ENCODE measurements around the gene RASGEF1C.

RASGEF1C gene

GRCh38 chr5:180180421-180180820 is 28.6 kb downstream of the RASGEF1C start:
- Mint-ChIP-seq H3K4me3 (no peak overlapping the region), H3K36me3 (ENCODE audit: low read depth) (no peaks in the 10 kb centered on the region), H3K27me3 (ENCODE audit: low read depth) (peaks cover 12% of the 10 kb centered on the region), H3K9me3 (peaks cover 15% of the 10 kb centered on the region), H3K4me1 (peaks cover 36% of the 10 kb centered on the region), H3K27ac (no peak overlapping the region)
- no peak for TF ChIP-seq CTCF (IDR thresholded peaks at IDR 0.05; ENCODE audit: unreplicated experiment in 3 of 3)

DNA sequence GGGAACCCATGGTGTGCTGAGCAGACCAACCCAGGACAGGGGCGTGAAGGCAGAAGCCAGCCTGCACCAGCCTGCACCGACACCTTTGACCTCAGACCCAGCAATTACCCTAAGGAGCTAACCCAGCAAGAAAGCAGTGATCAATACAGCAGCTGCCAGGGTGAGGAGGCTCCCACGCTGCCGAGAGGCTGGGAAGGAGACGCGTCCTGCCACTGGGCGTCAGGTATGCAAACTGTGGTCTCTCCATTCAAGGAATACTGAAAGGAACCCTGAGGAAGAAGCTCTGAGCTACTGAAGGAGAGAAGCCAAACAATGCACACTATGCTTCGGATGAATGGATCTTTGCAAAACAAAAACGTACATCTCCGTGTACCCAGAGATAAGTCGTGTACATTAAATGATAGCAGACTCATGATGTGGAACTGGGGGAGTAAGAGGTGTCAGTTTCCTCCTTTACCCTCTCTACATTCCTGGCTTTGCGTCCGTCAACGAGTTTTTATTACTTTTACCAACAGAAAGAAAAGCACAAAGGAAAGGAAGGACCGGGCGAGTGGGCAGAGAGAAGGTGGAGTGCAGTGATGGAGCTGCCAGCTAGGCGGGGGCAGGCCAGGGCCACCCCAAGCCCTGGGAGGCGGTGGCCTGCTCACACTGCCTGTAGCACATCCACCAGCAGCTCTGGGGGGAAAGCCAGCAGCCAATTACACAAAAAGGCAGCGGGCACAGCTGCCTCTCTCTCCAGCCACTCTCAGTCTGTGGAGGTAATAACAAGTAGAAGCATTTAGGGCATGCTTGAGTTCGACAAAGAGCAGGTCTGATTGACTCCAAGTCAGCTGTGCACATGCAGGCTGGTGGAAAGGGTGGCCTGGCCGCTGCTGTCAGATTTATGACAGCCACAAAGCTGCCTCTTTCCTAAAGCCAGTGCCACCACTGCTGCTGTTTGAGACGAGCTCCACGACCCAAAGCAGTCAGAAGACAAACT is 29.3 kb downstream of the RASGEF1C start:
- H3K4me1 Mint-ChIP-seq: peaks cover 39% of the 10 kb centered on the region
- no peak overlapping the region for H3K4me3 Mint-ChIP-seq
- no peak for TF ChIP-seq CTCF (IDR thresholded peaks at IDR 0.05; ENCODE audit: unreplicated experiment in 3 of 3)
- H3K36me3 Mint-ChIP-seq (ENCODE audit: low read depth): no peaks in the 10 kb centered on the region
- peak overlapping the region in 2 of 3 experiments; percentile 4 to 9 for H3K27ac Mint-ChIP-seq
- peaks cover 12% of the 10 kb centered on the region for H3K27me3 Mint-ChIP-seq (ENCODE audit: low read depth)
- peaks cover 14% of the 10 kb centered on the region for H3K9me3 Mint-ChIP-seq

GRCh38 chr5:180178531-180179441 is 30.2 kb downstream of the RASGEF1C start:
- H3K4me1 Mint-ChIP-seq: peaks cover 46% of the 10 kb centered on the region
- no peaks in the 10 kb centered on the region for H3K36me3 Mint-ChIP-seq (ENCODE audit: low read depth)
- peaks cover 12% of the 10 kb centered on the region for H3K27me3 Mint-ChIP-seq (ENCODE audit: low read depth)
- peak overlapping the region in 1 of 3 experiments; percentile 52 for H3K4me3 Mint-ChIP-seq
- no peak for TF ChIP-seq CTCF (IDR thresholded peaks at IDR 0.05; ENCODE audit: unreplicated experiment in 3 of 3)
- H3K27ac Mint-ChIP-seq: peak overlapping the region in 1 of 3 experiments; percentile 4
- H3K9me3 Mint-ChIP-seq: peaks cover 13% of the 10 kb centered on the region

- Mint-ChIP-seq H3K4me1 (peaks cover 62% of the 10 kb centered on the region), H3K36me3 (ENCODE audit: low read depth) (no peaks in the 10 kb centered on the region), H3K27me3 (ENCODE audit: low read depth) (peaks cover 12% of the 10 kb centered on the region)
Observed at GRCh38 chr5:180176191-180176590, 32.8 kb downstream of the RASGEF1C start.

DNA sequence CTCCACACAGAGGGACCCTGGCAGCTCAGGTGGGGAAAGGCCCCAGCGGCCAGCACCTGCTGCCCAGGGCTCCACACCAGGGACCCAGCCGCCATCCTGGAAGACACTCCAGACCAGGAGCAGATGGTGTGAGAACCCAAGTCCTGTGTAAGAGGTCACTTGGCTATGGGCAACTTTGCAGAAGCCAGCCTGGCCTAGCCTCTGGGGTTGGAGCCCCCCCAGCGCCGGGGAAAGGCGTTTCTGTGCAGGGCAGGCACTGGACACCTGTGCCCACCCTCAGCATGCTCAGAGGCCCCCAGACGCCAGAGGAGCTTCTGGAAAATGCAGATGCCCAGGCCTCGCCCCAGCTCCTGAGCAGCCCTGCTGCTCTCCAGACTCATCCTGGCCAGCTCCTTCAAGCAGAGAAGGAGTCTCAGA is 34.0 kb downstream of the RASGEF1C start:
- Mint-ChIP-seq H3K4me3 (no peak overlapping the region), H3K4me1 (peaks cover 60% of the 10 kb centered on the region), H3K27me3 (ENCODE audit: low read depth) (peaks cover 12% of the 10 kb centered on the region), H3K9me3 (no peaks in the 10 kb centered on the region), H3K36me3 (ENCODE audit: low read depth) (no peaks in the 10 kb centered on the region), H3K27ac (no peak overlapping the region)
- TF ChIP-seq CTCF (IDR thresholded peaks at IDR 0.05; ENCODE audit: unreplicated experiment in 3 of 3): no peak

More at GRCh38 chr5:180176191-180176590, 32.8 kb downstream of the RASGEF1C start:
- H3K4me3 Mint-ChIP-seq: no peak overlapping the region
- H3K9me3 Mint-ChIP-seq: peaks cover 1% of the 10 kb centered on the region
- H3K27ac Mint-ChIP-seq: no peak overlapping the region
- TF ChIP-seq CTCF (IDR thresholded peaks at IDR 0.05; ENCODE audit: unreplicated experiment in 3 of 3): no peak
